Esophagus muscularis mucosa (tissue), 4 donors: ENCODE measurements around the gene HPN.

ENCODE experiments used
- CTCF ChIP-seq, 3 experiments: fragments of 200-600 bp in 2 of 3; fragments of 450-650 bp in 1 of 3; sonication (generic) in 2 of 3; IDR thresholded peaks; one replicate each; pipeline ENCODE4 v1.5.1; 2017 to 2019; ENCODE audit warnings: antibody characterized with exemption in 3 of 3, mild to moderate bottlenecking in 2 of 3, moderate library complexity in 1 of 3
- EP300 ChIP-seq: sonication (generic); formaldehyde crosslinking; IDR thresholded peaks from one replicate; pipeline ENCODE4 v1.6.1; 2017; ENCODE audit warnings: antibody characterized with exemption
- POLR2A ChIP-seq: fragments of 450-650 bp; IDR thresholded peaks from one replicate; pipeline ENCODE4 v1.6.1; 2017; ENCODE audit warnings: antibody characterized with exemption, moderate library complexity, mild to moderate bottlenecking, low read depth
- POLR2AphosphoS5 ChIP-seq, 2 donors: sonication (generic); formaldehyde crosslinking; IDR thresholded peaks; one replicate each; pipeline ENCODE4 v1.6.1; 2017; ENCODE audit warnings: antibody characterized with exemption in 2 of 2

GRCh38 chr19:35024095-35024494 is 17.4 kb upstream of the HPN start:
- TF ChIP-seq CTCF (IDR thresholded peaks at IDR 0.05) (no peak), POLR2A (no peak), POLR2AphosphoS5 (IDR thresholded peaks at IDR 0.05) (peak in 1 of 2 donors; percentile 12), EP300 (no peak)
